Endothelial cell of umbilical vein (primary cell): ENCODE results near the gene TMEM204. TPM values are rescaled to one million over a fixed set of nuclear protein-coding genes. Genes with fewer than 3 reads are reported as not detected.

Experiments
- BruUV-seq: library from RNA; stranded (reverse); fragments of 400-500 nt; replicated peaks from 2 replicates; lab custom pipeline; 2021; lab: Mats Ljungman, UMichigan
- CTCF ChIA-PET: fragments of 300-600, 350-600 bp; sonication (Branson Sonifier 250); formaldehyde crosslinking; loops from one replicate; lab custom pipeline; 2021; ENCODE audit warnings: antibody characterized with exemption, inconsistent platforms; lab: Charles Lee
- POLR2A ChIA-PET: fragments of 300-600, 350-600 bp; sonication (Branson Sonifier 250); formaldehyde crosslinking; loops from one replicate; lab custom pipeline; 2021; ENCODE audit warnings: antibody characterized with exemption, inconsistent platforms; lab: Charles Lee
- DNase-seq: peaks from one replicate; pipeline ENCODE4 v3.0.0-alpha.2; 2011; ENCODE audit warnings: low read depth, low spot score
- FAIRE-seq: peaks from 2 replicates; lab custom pipeline; 2011; peaks lifted over from hg19 to GRCh38; lab: Jason Lieb, UNC
- H2AFZ ChIP-seq: 2 replicates; pipeline ENCODE4 v1.6.0; 2012; ENCODE audit warnings: low read depth, low read length, control low read depth, inconsistent platforms
- H3K27ac ChIP-seq: 2 replicates; pipeline ENCODE4 v1.5.1; 2011; ENCODE audit warnings: low read depth, mild to moderate bottlenecking, control low read depth, low read length, moderate library complexity; ENCODE audit not compliant: insufficient read depth
- H3K27me3 ChIP-seq, 2 experiments: 2 replicates each; pipeline versions ENCODE4 v1.6.0 to v1.6.1; 2011; ENCODE audit warnings: low read length in 2 of 2, mixed read lengths in 1 of 2; ENCODE audit not compliant: control insufficient read depth in 2 of 2, insufficient read depth in 2 of 2
- H3K36me3 ChIP-seq, 2 experiments: 2 replicates in 1 of 2; 3 replicates in 1 of 2; pipeline ENCODE4 v1.5.1; 2011; ENCODE audit warnings: low read length in 2 of 2, mild to moderate bottlenecking in 1 of 2, moderate library complexity in 1 of 2; ENCODE audit not compliant: control insufficient read depth in 2 of 2, insufficient read depth in 2 of 2; ENCODE audit errors: extremely low read depth in 1 of 2
- H3K4me1 ChIP-seq: 3 replicates; pipeline ENCODE4 v1.5.1; 2011; ENCODE audit warnings: mild to moderate bottlenecking, low read length; ENCODE audit not compliant: control insufficient read depth, insufficient read depth; ENCODE audit errors: extremely low read depth
- H3K4me2 ChIP-seq: 2 replicates; pipeline ENCODE4 v1.6.1; 2011; ENCODE audit warnings: low read length, control low read depth, mixed read lengths; ENCODE audit not compliant: insufficient read depth
- H3K4me3 ChIP-seq, 3 experiments: fragments of 200-600 bp in 1 of 3; sonication (generic), shearing (Covaris generic) in 1 of 3; replicated peaks in 1 of 3; 2 replicates each; pipeline ENCODE4 v1.5.1; 2011 to 2016; ENCODE audit warnings: control low read depth in 3 of 3, low read length in 3 of 3, mild to moderate bottlenecking in 2 of 3, inconsistent platforms in 1 of 3, low read depth in 1 of 3, moderate library complexity in 1 of 3; ENCODE audit not compliant: insufficient read depth in 1 of 3
- H3K79me2 ChIP-seq: 2 replicates; pipeline ENCODE4 v1.6.0; 2012; ENCODE audit warnings: low read length, inconsistent platforms; ENCODE audit not compliant: control insufficient read depth, insufficient read depth
- H3K9ac ChIP-seq: replicated peaks from 2 replicates; pipeline ENCODE3; 2011; ENCODE audit warnings: low read length, control low read depth; ENCODE audit not compliant: insufficient read depth; ENCODE audit errors: extremely low read depth
- H3K9me1 ChIP-seq: replicated peaks from 3 replicates; pipeline ENCODE4 v1.6.0; 2011; ENCODE audit warnings: mild to moderate bottlenecking, low read length; ENCODE audit not compliant: control insufficient read depth, insufficient read depth; ENCODE audit errors: extremely low read depth
- H3K9me3 ChIP-seq: replicated peaks from 2 replicates; pipeline ENCODE4 v1.5.1; 2012; ENCODE audit warnings: low read length, inconsistent platforms; ENCODE audit not compliant: control insufficient read depth, insufficient read depth
- H4K20me1 ChIP-seq: replicated peaks from 2 replicates; pipeline ENCODE3; 2011; ENCODE audit warnings: mild to moderate bottlenecking, low read length; ENCODE audit not compliant: control insufficient read depth, insufficient read depth; ENCODE audit errors: extremely low read depth
- EZH2 ChIP-seq: IDR thresholded peaks from 2 replicates; pipeline ENCODE4 v1.6.1; 2012; ENCODE audit warnings: borderline replicate concordance, low read depth, mild to moderate bottlenecking, moderate library complexity, low read length, inconsistent platforms; ENCODE audit not compliant: severe bottlenecking
- FOS ChIP-seq: IDR thresholded peaks from 2 replicates; pipeline ENCODE4 v1.6.1; 2011; ENCODE audit warnings: mild to moderate bottlenecking, low read length, moderate library complexity, borderline replicate concordance; ENCODE audit not compliant: insufficient read depth
- GATA2 ChIP-seq: IDR thresholded peaks from 2 replicates; pipeline ENCODE4 v1.7.0; 2011; ENCODE audit warnings: low read depth, mild to moderate bottlenecking, moderate library complexity, mixed read lengths, low read length; ENCODE audit not compliant: insufficient read length, insufficient read depth
- JUN ChIP-seq: IDR thresholded peaks from 2 replicates; pipeline ENCODE4 v1.6.1; 2011; ENCODE audit warnings: borderline replicate concordance, low read depth; ENCODE audit not compliant: insufficient read length, insufficient read depth
- MAX ChIP-seq: IDR thresholded peaks from 2 replicates; pipeline ENCODE4 v1.6.1; 2011; ENCODE audit not compliant: insufficient read depth, insufficient read length
- MYC ChIP-seq: IDR thresholded peaks from one replicate; pipeline ENCODE4 v1.6.1; 2011; ENCODE audit warnings: mild to moderate bottlenecking, low read depth, low read length
- POLR2A ChIP-seq: IDR thresholded peaks from 2 replicates; pipeline ENCODE4 v1.6.1; 2012; ENCODE audit warnings: low read depth, mild to moderate bottlenecking, control low read depth, low read length
- POLR2AphosphoS5 ChIP-seq: IDR thresholded peaks from 2 replicates; pipeline ENCODE4 v1.6.1; 2012; ENCODE audit warnings: low read depth, mild to moderate bottlenecking, control low read depth, low read length, moderate library complexity; ENCODE audit not compliant: insufficient read depth
- dilution Hi-C: fragments of 300-500 bp; cut with MboI; formaldehyde crosslinking; loops from one replicate; pipeline ENCODE4 v1.15.0; 2019; ENCODE audit warnings: low sequenced_read_pairs; ENCODE audit not compliant: extremely low pct_ligation_motif_present
- intact Hi-C: fragments of 100-400 bp; cut with micrococcal nuclease; formaldehyde crosslinking; loops from one replicate; pipeline ENCODE4 v1.10.0; 2022
- polyA plus RNA-seq, 4 experiments: library from polyadenylated mRNA; depleted of rRNA in 3 of 4; stranded (reverse) in 3 of 4; unstranded in 1 of 4; fragments of >200 nt; gene quantifications; 2 replicates each; pipeline versions ENCODE4 v1.2.1 to v1.2.3, GENCODE V29; 2011 to 2012; ENCODE audit warnings: missing spikeins in 1 of 4
- total RNA-seq: library from RNA; stranded (reverse); gene quantifications from 2 replicates; pipeline ENCODE4 v1.2.3, GENCODE V29; 2021
- TF ChIP-seq, protein P1 (sequence below), 2 donors: IDR thresholded peaks; 1 replicate in 1 of 2; 2 replicates in 1 of 2; pipeline ENCODE4 v1.5.1; 2011; ENCODE audit warnings: low read length in 2 of 2, mild to moderate bottlenecking in 2 of 2, moderate library complexity in 2 of 2, control low read depth in 1 of 2, inconsistent platforms in 1 of 2, low read depth in 1 of 2; ENCODE audit not compliant: insufficient read depth in 1 of 2; ENCODE audit errors: extremely low read depth in 1 of 2

Gene TMEM204
- total and polyA plus RNA-seq, 2 donors (not counting 3 experiments of a cell fraction or from before 2014, with no cell fraction given), result 32.5 to 50.7 TPM

- TF ChIP-seq MYC (no peak), MAX (no peak), GATA2 (no peak), EZH2 (no peak), JUN (no peak), FOS (no peak), POLR2AphosphoS5 (no peak), POLR2A (no peak)
- TF ChIP-seq, protein P1, sequence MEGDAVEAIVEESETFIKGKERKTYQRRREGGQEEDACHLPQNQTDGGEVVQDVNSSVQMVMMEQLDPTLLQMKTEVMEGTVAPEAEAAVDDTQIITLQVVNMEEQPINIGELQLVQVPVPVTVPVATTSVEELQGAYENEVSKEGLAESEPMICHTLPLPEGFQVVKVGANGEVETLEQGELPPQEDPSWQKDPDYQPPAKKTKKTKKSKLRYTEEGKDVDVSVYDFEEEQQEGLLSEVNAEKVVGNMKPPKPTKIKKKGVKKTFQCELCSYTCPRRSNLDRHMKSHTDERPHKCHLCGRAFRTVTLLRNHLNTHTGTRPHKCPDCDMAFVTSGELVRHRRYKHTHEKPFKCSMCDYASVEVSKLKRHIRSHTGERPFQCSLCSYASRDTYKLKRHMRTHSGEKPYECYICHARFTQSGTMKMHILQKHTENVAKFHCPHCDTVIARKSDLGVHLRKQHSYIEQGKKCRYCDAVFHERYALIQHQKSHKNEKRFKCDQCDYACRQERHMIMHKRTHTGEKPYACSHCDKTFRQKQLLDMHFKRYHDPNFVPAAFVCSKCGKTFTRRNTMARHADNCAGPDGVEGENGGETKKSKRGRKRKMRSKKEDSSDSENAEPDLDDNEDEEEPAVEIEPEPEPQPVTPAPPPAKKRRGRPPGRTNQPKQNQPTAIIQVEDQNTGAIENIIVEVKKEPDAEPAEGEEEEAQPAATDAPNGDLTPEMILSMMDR (IDR thresholded peaks at IDR 0.05; ENCODE audit: extremely low read depth in 1 of 2, insufficient read depth in 1 of 2, low read depth in 1 of 2, low read length in 2 of 2), result no peak
- H4K20me1 ChIP-seq, result no peaks in the 10 kb centered on the region
- ChIA-PET POLR2A (no interaction called here), CTCF (no interaction called here)
- intact Hi-C loops (no loop called here), dilution Hi-C loops (no loop called here)
- H3K9ac ChIP-seq, result no peak overlapping the region
- no peaks in the 10 kb centered on the region for H3K4me1 ChIP-seq
- no peak overlapping the region for H3K27ac ChIP-seq
- H3K4me3 ChIP-seq, result no peak overlapping the region
- no peak overlapping the region for H2AFZ ChIP-seq
- no peaks in the 10 kb centered on the region for H3K79me2 ChIP-seq
- H3K4me2 ChIP-seq, result no peak overlapping the region
- DNase-seq (no peak), FAIRE-seq (no peak)
- no TSS peak for BruUV-seq
- H3K9me1 ChIP-seq, result no peaks in the 10 kb centered on the region
- H3K9me3 ChIP-seq, result no peaks in the 10 kb centered on the region
- no peaks in the 10 kb centered on the region for H3K27me3 ChIP-seq
- peaks cover 12 to 32% of the 10 kb centered on the region in 2 experiments for H3K36me3 ChIP-seq
Observed at GRCh38 chr16:1505912-1506311, 27.6 kb upstream of the TMEM204 start.
